ENCODE data around the gene GAGE2A.
"Not testable (repeated sequence)": the region's sequence is repeated elsewhere in the genome, so short reads cannot be mapped to it uniquely, and the experiment has no call there.

GRCh38 chrX:49598720-49599119, 9.4 kb downstream of the GAGE2A start, which contains the start of gene GAGE1:
- not testable (repeated sequence) for TF ChIP-seq CTCF, POLR2A, POLR2AphosphoS5, EP300 (IDR thresholded peaks at IDR 0.05)
